ENCODE data around the gene NR1D1. TPM values are rescaled to one million over a fixed set of nuclear protein-coding genes. Genes with fewer than 3 reads are reported as not detected.

NR1D1 gene
- total and polyA plus RNA-seq, 7 donors = 21.4 to 88.7 (median 40.8) TPM

GRCh38 chr17:40063187-40063771, 37.1 kb downstream of the NR1D1 start:
- Histone ChIP-seq H3K9me3 (no peaks in the 10 kb centered on the region), H3K36me3 (ENCODE audit: insufficient read depth in 1 of 2, low read depth in 1 of 2) (no peaks in the 10 kb centered on the region), H3K4me3 (peak overlapping the region; percentile 100), H3K27me3 (ENCODE audit: insufficient read depth in 3 of 3, low read length in 2 of 3) (no peaks in the 10 kb centered on the region), H3K4me1 (peaks cover 38% of the 10 kb centered on the region), H3K27ac (peak overlapping the region; percentile 94)
- TF ChIP-seq, protein P1, sequence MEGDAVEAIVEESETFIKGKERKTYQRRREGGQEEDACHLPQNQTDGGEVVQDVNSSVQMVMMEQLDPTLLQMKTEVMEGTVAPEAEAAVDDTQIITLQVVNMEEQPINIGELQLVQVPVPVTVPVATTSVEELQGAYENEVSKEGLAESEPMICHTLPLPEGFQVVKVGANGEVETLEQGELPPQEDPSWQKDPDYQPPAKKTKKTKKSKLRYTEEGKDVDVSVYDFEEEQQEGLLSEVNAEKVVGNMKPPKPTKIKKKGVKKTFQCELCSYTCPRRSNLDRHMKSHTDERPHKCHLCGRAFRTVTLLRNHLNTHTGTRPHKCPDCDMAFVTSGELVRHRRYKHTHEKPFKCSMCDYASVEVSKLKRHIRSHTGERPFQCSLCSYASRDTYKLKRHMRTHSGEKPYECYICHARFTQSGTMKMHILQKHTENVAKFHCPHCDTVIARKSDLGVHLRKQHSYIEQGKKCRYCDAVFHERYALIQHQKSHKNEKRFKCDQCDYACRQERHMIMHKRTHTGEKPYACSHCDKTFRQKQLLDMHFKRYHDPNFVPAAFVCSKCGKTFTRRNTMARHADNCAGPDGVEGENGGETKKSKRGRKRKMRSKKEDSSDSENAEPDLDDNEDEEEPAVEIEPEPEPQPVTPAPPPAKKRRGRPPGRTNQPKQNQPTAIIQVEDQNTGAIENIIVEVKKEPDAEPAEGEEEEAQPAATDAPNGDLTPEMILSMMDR (IDR thresholded peaks at IDR 0.05) = no peak
- ATAC-seq (peak; percentile 34 to 61 (median 48)), DNase-seq (peak; percentile 70 to 80)
- intact Hi-C loops (cut with DNase I) = loop anchor here (2.0 to 5.0 kb wide), 2 partner anchors 50 to 104 kb away; no protein-coding TSS in a partner anchor
- 0 to 1% (median 0%) methylated on average over 25 to 42 of the region's 42 CpGs for WGBS, 3 donors

DNA sequence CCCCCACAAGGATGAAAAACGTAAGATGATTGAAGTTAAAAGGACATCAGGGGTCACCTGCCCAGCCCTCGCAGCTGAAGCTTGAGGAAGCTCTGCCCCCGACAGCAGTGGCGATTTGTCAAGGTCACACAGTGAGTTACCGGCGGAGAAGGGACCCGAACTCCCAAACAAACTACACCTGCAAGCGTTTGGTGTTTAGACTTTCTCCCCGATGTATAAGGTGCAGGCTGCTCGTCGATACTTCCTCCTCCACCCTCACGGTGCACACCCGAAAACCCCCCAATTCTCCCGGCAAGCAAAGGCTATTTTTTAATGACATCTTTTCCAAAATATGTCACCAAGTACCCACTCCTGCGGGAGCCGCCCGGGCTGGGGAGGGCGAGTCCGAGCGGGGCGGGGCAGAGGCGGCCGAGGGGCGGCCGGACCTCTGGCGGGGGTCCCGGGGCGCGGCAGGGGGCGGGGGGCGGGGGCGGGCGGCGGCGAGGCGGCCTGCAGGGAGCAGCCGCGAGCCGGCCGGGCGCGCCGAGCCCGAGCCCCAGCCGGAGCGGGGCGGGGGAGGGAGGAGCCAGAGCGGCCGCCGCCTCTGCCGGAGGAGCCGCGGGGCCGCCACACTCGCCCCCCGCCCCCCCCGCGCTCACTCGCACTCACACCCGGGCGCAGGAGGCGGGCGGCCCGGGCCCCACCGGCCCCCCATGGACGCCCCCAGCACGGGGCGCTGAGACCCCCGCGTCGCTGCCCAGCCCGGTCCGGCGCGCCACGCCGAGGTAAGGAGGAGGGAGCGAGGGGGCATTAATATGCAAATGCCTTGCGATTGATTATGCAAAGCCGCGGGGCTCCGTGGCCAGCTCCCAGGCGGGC, 37.8 kb downstream of the NR1D1 start, which contains the start of gene THRA:
Gene THRA, plus strand, starts transcription at position 637 of the 858 bp plus-strand sequence. CDS start 11,524 bp downstream, outside the sequence.
- Histone ChIP-seq H3K27me3 (ENCODE audit: insufficient read depth in 3 of 3, low read length in 2 of 3) (no peaks in the 10 kb centered on the region), H3K4me1 (peaks cover 34% of the 10 kb centered on the region), H3K9me3 (no peaks in the 10 kb centered on the region), H3K27ac (peak within 1 kb of the TSS; percentile 94), H3K4me3 (peak within 1 kb of the TSS; percentile 100), H3K36me3 (ENCODE audit: insufficient read depth in 1 of 2, low read depth in 1 of 2) (no peaks in the 10 kb centered on the region)
- TF ChIP-seq, protein P1 (IDR thresholded peaks at IDR 0.05) = peak; percentile 29
- peak; percentile 84 to 88 for DNase-seq
- intact Hi-C loops (cut with DNase I) = loop anchor here (1.0 to 5.0 kb wide), 3 partner anchors 24 to 105 kb away; no protein-coding TSS in a partner anchor
- 1% methylated on average over 25 to 81 of the region's 83 CpGs for WGBS, 3 donors
- ATAC-seq = peak; percentile 74 to 82 (median 76)

DNA sequence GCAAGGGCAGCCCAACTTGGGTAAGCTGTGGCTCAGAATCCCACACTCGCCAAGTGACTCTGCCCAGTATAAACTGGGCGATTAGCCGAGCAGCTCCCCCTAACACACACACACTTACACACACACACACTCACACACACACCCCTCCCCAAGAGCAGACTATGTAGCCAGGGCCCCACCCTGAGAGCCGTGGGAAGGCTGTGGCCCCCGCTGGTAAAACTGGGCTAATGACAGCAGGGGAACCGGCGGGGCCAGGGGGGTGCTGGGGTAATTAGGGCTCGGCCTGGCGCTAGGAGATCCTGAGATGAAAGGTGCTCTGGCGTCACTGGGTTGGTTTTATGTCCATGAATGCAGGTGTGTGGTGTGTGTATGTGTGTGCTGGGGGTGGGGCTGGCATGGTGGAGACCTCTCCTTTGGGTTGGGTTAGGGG, 38.8 kb downstream of the NR1D1 start:
- DNase-seq = no peak
- H3K9me3 ChIP-seq = no peaks in the 10 kb centered on the region
- H3K27ac ChIP-seq = no peak overlapping the region
- intact Hi-C loops (cut with DNase I) = loop anchor here (1.0 to 5.0 kb wide), 3 partner anchors 25 to 106 kb away; no protein-coding TSS in a partner anchor
- no peak overlapping the region for H3K4me3 ChIP-seq
- 72 to 83% (median 77%) methylated on average over 10 of the region's 10 CpGs for WGBS, 3 donors
- H3K27me3 ChIP-seq (ENCODE audit: insufficient read depth in 3 of 3, low read length in 2 of 3) = no peaks in the 10 kb centered on the region
- TF ChIP-seq, protein P1 (IDR thresholded peaks at IDR 0.05) = no peak
- ATAC-seq = no peak
- no peaks in the 10 kb centered on the region for H3K36me3 ChIP-seq (ENCODE audit: insufficient read depth in 1 of 2, low read depth in 1 of 2)
- H3K4me1 ChIP-seq = peaks cover 31% of the 10 kb centered on the region

- H3K27me3 ChIP-seq (ENCODE audit: insufficient read depth in 3 of 3, low read length in 2 of 3) = no peaks in the 10 kb centered on the region
- no peaks in the 10 kb centered on the region for H3K36me3 ChIP-seq (ENCODE audit: insufficient read depth in 1 of 2, low read depth in 1 of 2)
- no peak overlapping the region for H3K4me3 ChIP-seq
- DNase-seq (no peak), ATAC-seq (no peak)
- TF ChIP-seq, protein P1 (IDR thresholded peaks at IDR 0.05) = no peak
- H3K4me1 ChIP-seq = peaks cover 27% of the 10 kb centered on the region
- H3K9me3 ChIP-seq = no peaks in the 10 kb centered on the region
- 74 to 75% (median 75%) methylated on average over 11 of the region's 11 CpGs for WGBS, 3 donors
- no peak overlapping the region for H3K27ac ChIP-seq
- intact Hi-C loops (cut with DNase I) = loop anchor here in 1 of 2 donors (5.0 kb wide), 1 partner anchor 106 kb away; no protein-coding TSS in a partner anchor
Measured at GRCh38 chr17:40060887-40061608, 39.3 kb downstream of the NR1D1 start.
